Mucosa of rectum (tissue), 2 donors: ENCODE measurements around the gene SPEM1.

ENCODE experiments used
- H3K27ac ChIP-seq, 2 donors: one replicate each; pipeline ENCODE4 v1.7.0; 2013; ENCODE audit warnings: inconsistent platforms in 2 of 2, low read depth in 2 of 2, low read length in 2 of 2
- H3K27me3 ChIP-seq, 2 donors: one replicate each; pipeline ENCODE4 v1.7.0; 2013; ENCODE audit warnings: low read length in 2 of 2; ENCODE audit not compliant: control insufficient read depth in 2 of 2, insufficient read depth in 2 of 2
- H3K36me3 ChIP-seq, 2 donors: one replicate each; pipeline ENCODE4 v1.7.0; 2013; ENCODE audit warnings: low read length in 2 of 2; ENCODE audit not compliant: control insufficient read depth in 2 of 2, insufficient read depth in 2 of 2
- H3K4me1 ChIP-seq, 2 donors: one replicate each; pipeline ENCODE4 v1.7.0; 2013; ENCODE audit warnings: low read length in 2 of 2, mild to moderate bottlenecking in 1 of 2; ENCODE audit not compliant: control insufficient read depth in 2 of 2, insufficient read depth in 2 of 2
- H3K4me3 ChIP-seq, 2 donors: one replicate each; pipeline ENCODE4 v1.7.0; 2013; ENCODE audit warnings: low read length in 2 of 2
- H3K9ac ChIP-seq, 2 donors: one replicate each; pipeline ENCODE4 v1.7.0; 2013; ENCODE audit warnings: low read length in 2 of 2, low read depth in 1 of 2, mild to moderate bottlenecking in 1 of 2
- H3K9me3 ChIP-seq, 2 donors: one replicate each; pipeline ENCODE4 v1.7.0; 2013; ENCODE audit warnings: low read length in 2 of 2; ENCODE audit not compliant: control insufficient read depth in 2 of 2
- donor health status: healthy.
- donor health status: Normal muscosa, but diverticular disease.

Gene SPEM1

GRCh38 chr17:7408252-7408727, 11.8 kb upstream of the SPEM1 start:
- H3K9ac ChIP-seq: no peak overlapping the region
- no peaks in the 10 kb centered on the region for H3K9me3 ChIP-seq
- no peak overlapping the region for H3K27ac ChIP-seq
- H3K36me3 ChIP-seq: no peaks in the 10 kb centered on the region
- H3K27me3 ChIP-seq: peaks cover 0 to 12% of the 10 kb centered on the region in 2 donors
- H3K4me3 ChIP-seq: no peak overlapping the region
- no peaks in the 10 kb centered on the region for H3K4me1 ChIP-seq

- H3K9ac ChIP-seq: no peak overlapping the region
- no peak overlapping the region for H3K4me3 ChIP-seq
- H3K36me3 ChIP-seq: no peaks in the 10 kb centered on the region
- H3K27me3 ChIP-seq: peaks cover 0 to 12% of the 10 kb centered on the region in 2 donors
- no peak overlapping the region for H3K27ac ChIP-seq
- no peaks in the 10 kb centered on the region for H3K4me1 ChIP-seq
- no peaks in the 10 kb centered on the region for H3K9me3 ChIP-seq
Observed at GRCh38 chr17:7408863-7409262, 11.3 kb upstream of the SPEM1 start.

GRCh38 chr17:7409716-7410115, 10.4 kb upstream of the SPEM1 start:
- Histone ChIP-seq H3K9me3 (no peaks in the 10 kb centered on the region), H3K27ac (no peak overlapping the region), H3K9ac (no peak overlapping the region), H3K36me3 (no peaks in the 10 kb centered on the region), H3K4me3 (no peak overlapping the region), H3K27me3 (peaks cover 0 to 12% of the 10 kb centered on the region in 2 donors), H3K4me1 (no peaks in the 10 kb centered on the region)

GRCh38 chr17:7410634-7411426, 9.3 kb upstream of the SPEM1 start:
- Histone ChIP-seq H3K4me1 (no peaks in the 10 kb centered on the region), H3K27me3 (peaks cover 0 to 8% of the 10 kb centered on the region in 2 donors), H3K4me3 (no peak overlapping the region), H3K9me3 (no peaks in the 10 kb centered on the region), H3K9ac (no peak overlapping the region), H3K36me3 (no peaks in the 10 kb centered on the region), H3K27ac (no peak overlapping the region)

GRCh38 chr17:7411427-7411750, 8.7 kb upstream of the SPEM1 start:
- H3K9ac ChIP-seq: no peak overlapping the region
- H3K27me3 ChIP-seq: peaks cover 0 to 3% of the 10 kb centered on the region in 2 donors
- H3K9me3 ChIP-seq: no peaks in the 10 kb centered on the region
- H3K27ac ChIP-seq: no peak overlapping the region
- no peaks in the 10 kb centered on the region for H3K4me1 ChIP-seq
- H3K4me3 ChIP-seq: no peak overlapping the region
- H3K36me3 ChIP-seq: no peaks in the 10 kb centered on the region

GRCh38 chr17:7413346-7413985, 6.7 kb upstream of the SPEM1 start:
- Histone ChIP-seq H3K4me1 (no peaks in the 10 kb centered on the region), H3K9me3 (no peaks in the 10 kb centered on the region), H3K27ac (no peak overlapping the region), H3K4me3 (no peak overlapping the region), H3K36me3 (no peaks in the 10 kb centered on the region), H3K27me3 (no peaks in the 10 kb centered on the region), H3K9ac (no peak overlapping the region)

- no peaks in the 10 kb centered on the region for H3K9me3 ChIP-seq
- H3K36me3 ChIP-seq: no peaks in the 10 kb centered on the region
- H3K9ac ChIP-seq: no peak overlapping the region
- no peak overlapping the region for H3K4me3 ChIP-seq
- H3K27ac ChIP-seq: no peak overlapping the region
- no peaks in the 10 kb centered on the region for H3K4me1 ChIP-seq
- H3K27me3 ChIP-seq: no peaks in the 10 kb centered on the region
Observed at GRCh38 chr17:7414837-7415236, 5.3 kb upstream of the SPEM1 start.

- H3K4me3 ChIP-seq: no peak overlapping the region
- no peak overlapping the region for H3K27ac ChIP-seq
- no peak overlapping the region for H3K9ac ChIP-seq
- H3K27me3 ChIP-seq: no peaks in the 10 kb centered on the region
- no peaks in the 10 kb centered on the region for H3K9me3 ChIP-seq
- H3K36me3 ChIP-seq: no peaks in the 10 kb centered on the region
- H3K4me1 ChIP-seq: no peaks in the 10 kb centered on the region
Observed at GRCh38 chr17:7415784-7416183, 4.3 kb upstream of the SPEM1 start.

GRCh38 chr17:7416323-7416722, 3.8 kb upstream of the SPEM1 start:
- no peak overlapping the region for H3K9ac ChIP-seq
- H3K27ac ChIP-seq: no peak overlapping the region
- no peak overlapping the region for H3K4me3 ChIP-seq
- H3K9me3 ChIP-seq: no peaks in the 10 kb centered on the region
- H3K36me3 ChIP-seq: no peaks in the 10 kb centered on the region
- no peaks in the 10 kb centered on the region for H3K27me3 ChIP-seq
- H3K4me1 ChIP-seq: no peaks in the 10 kb centered on the region

- no peaks in the 10 kb centered on the region for H3K36me3 ChIP-seq
- no peak overlapping the region for H3K27ac ChIP-seq
- no peaks in the 10 kb centered on the region for H3K9me3 ChIP-seq
- no peak overlapping the region for H3K4me3 ChIP-seq
- no peak overlapping the region for H3K9ac ChIP-seq
- no peaks in the 10 kb centered on the region for H3K4me1 ChIP-seq
- H3K27me3 ChIP-seq: no peaks in the 10 kb centered on the region
Observed at GRCh38 chr17:7417056-7417655, 3.0 kb upstream of the SPEM1 start.
